Vagina (tissue), 2 donors: ENCODE measurements around the gene NRXN2.

Experiments used
- CTCF ChIP-seq, 3 experiments: fragments of 450-650 bp in 2 of 3; fragments of 200-600 bp in 1 of 3; sonication (generic) in 1 of 3; IDR thresholded peaks; one replicate each; pipeline ENCODE4 v1.5.1; 2017 to 2019; ENCODE audit warnings: antibody characterized with exemption in 3 of 3, mild to moderate bottlenecking in 2 of 3, moderate library complexity in 2 of 3
- POLR2A ChIP-seq, 2 donors: fragments of 450-650 bp; IDR thresholded peaks; one replicate each; pipeline ENCODE4 v1.6.1; 2017; ENCODE audit warnings: antibody characterized with exemption in 2 of 2, mild to moderate bottlenecking in 2 of 2, moderate library complexity in 2 of 2
- POLR2AphosphoS5 ChIP-seq, 2 donors: sonication (generic); formaldehyde crosslinking; IDR thresholded peaks; one replicate each; pipeline ENCODE4 v1.9.0; 2017; ENCODE audit warnings: antibody characterized with exemption in 2 of 2, mild to moderate bottlenecking in 2 of 2, low read depth in 1 of 2; ENCODE audit not compliant: insufficient read depth in 1 of 2

- TF ChIP-seq CTCF (IDR thresholded peaks at IDR 0.05) (no peak), POLR2A (IDR thresholded peaks at IDR 0.05) (no peak), POLR2AphosphoS5 (IDR thresholded peaks at IDR 0.05; ENCODE audit: insufficient read depth in 1 of 2, low read depth in 1 of 2) (no peak)
Measured at GRCh38 chr11:64597671-64598101, 125.3 kb downstream of the NRXN2 start.
